ENCODE data around the gene RAB14. TPM values are rescaled to one million over a fixed set of nuclear protein-coding genes. Genes with fewer than 3 reads are reported as not detected.

The RAB14 gene
- total RNA-seq, 1 experiment from 2014 or later = 63.1 TPM

DNA sequence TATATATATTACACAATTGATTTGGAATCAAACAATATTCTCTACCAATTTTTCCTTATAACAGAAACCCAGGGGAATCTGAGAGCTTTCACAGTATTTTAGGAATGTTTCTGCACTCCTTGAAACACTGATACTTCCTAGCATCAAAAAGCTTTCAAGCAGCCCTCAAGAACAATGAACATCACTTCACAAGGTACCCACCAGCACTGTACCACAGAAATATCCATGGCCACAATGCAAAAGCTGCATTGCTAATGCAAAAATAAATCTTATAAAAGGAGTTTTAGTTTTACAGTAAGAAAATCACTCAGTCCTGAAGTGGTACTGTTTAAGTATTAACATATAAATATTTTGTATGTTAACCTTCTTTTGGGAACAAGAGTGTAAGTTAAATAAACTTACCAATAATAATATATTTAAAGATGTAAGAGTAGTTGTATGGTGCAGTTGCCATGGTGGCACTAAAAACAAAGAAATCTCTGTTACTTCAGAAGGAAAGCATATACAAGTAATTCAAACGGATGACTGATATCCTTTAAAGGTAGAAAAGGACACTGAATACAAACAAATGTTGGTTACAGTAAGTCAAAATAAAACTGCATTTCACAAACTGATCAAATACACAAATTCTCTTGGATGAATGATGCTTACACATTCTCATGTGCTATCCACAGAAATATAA lies 8.6 kb downstream of the RAB14 start:
- H3K4me3 ChIP-seq (replicated peaks in 1 of 2; ENCODE audit: low read depth in 1 of 2, low read length in 2 of 2) = no peak overlapping the region
- ATAC-seq (no peak), DNase-seq (ENCODE audit: low read depth, low spot score) (no peak)
- H3K27ac ChIP-seq (ENCODE audit: low read depth, low read length) = no peak overlapping the region
- H3K9ac ChIP-seq (ENCODE audit: low read length) = no peak overlapping the region
- no TSS peak for BruUV-seq (replicated peaks)
- no peak overlapping the region for H3K4me2 ChIP-seq (ENCODE audit: low read length)
- peaks cover 39% of the 10 kb centered on the region; the same call in 1 of the 2 replicates for H4K20me1 ChIP-seq (ENCODE audit: insufficient read depth)
- no peaks in the 10 kb centered on the region for H3K9me3 ChIP-seq (ENCODE audit: control insufficient read depth in 1 of 2, insufficient read depth in 1 of 2, low read depth in 1 of 2, low read length in 2 of 2)
- H3K9me2 ChIP-seq (ENCODE audit: insufficient read depth) = no peaks in the 10 kb centered on the region
- H3K27me3 ChIP-seq (ENCODE audit: insufficient read depth, low read length) = no peaks in the 10 kb centered on the region
- peaks cover 99% of the 10 kb centered on the region for H3K79me2 ChIP-seq (ENCODE audit: insufficient read depth, low read length)
- no peak overlapping the region for H2AFZ ChIP-seq (ENCODE audit: low read depth, low read length, poor library complexity, severe bottlenecking)
- intact Hi-C loops (cut with micrococcal nuclease) = no loop called here
- ChIA-PET CTCF (no interaction called here), POLR2A (no interaction called here), RAD21 (ENCODE audit: low non-redundant PET in 1 of 2, low total read pairs in 2 of 2, uncharacterized antibody in 2 of 2, unreplicated experiment in 2 of 2) (no interaction called here)
- no peaks in the 10 kb centered on the region for H3K36me3 ChIP-seq (ENCODE audit: control insufficient read depth in 1 of 2, insufficient read depth in 2 of 2, low read length in 2 of 2)
- TF ChIP-seq EGR1 (IDR thresholded peaks at IDR 0.05; ENCODE audit: low read depth) (no peak), POLR2A (IDR thresholded peaks at IDR 0.05; ENCODE audit: borderline replicate concordance, extremely low read depth, insufficient read depth, insufficient read length) (no peak), FOSL1 (IDR thresholded peaks at IDR 0.05; ENCODE audit: low read depth) (no peak), JUND (IDR thresholded peaks at IDR 0.05) (no peak), SIN3A (IDR thresholded peaks at IDR 0.05; ENCODE audit: low read depth) (no peak), RAD21 (IDR thresholded peaks at IDR 0.05; ENCODE audit: low read depth) (no peak), YY1 (IDR thresholded peaks at IDR 0.05; ENCODE audit: extremely low read depth, insufficient replicate concordance, low read depth, low read length) (no peak), POLR2AphosphoS5 (IDR thresholded peaks at IDR 0.05; ENCODE audit: low read depth, low read length) (no peak), SP1 (IDR thresholded peaks at IDR 0.05; ENCODE audit: low read depth) (no peak)
- TF ChIP-seq, protein P1, sequence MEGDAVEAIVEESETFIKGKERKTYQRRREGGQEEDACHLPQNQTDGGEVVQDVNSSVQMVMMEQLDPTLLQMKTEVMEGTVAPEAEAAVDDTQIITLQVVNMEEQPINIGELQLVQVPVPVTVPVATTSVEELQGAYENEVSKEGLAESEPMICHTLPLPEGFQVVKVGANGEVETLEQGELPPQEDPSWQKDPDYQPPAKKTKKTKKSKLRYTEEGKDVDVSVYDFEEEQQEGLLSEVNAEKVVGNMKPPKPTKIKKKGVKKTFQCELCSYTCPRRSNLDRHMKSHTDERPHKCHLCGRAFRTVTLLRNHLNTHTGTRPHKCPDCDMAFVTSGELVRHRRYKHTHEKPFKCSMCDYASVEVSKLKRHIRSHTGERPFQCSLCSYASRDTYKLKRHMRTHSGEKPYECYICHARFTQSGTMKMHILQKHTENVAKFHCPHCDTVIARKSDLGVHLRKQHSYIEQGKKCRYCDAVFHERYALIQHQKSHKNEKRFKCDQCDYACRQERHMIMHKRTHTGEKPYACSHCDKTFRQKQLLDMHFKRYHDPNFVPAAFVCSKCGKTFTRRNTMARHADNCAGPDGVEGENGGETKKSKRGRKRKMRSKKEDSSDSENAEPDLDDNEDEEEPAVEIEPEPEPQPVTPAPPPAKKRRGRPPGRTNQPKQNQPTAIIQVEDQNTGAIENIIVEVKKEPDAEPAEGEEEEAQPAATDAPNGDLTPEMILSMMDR (IDR thresholded peaks at IDR 0.05 in 2 of 3, conservative IDR thresholded peaks at IDR 0.05 in 1 of 3; ENCODE audit: borderline replicate concordance in 1 of 3, insufficient read depth in 1 of 3, low read depth in 2 of 3, low read length in 2 of 3) = no peak
- H3K4me1 ChIP-seq (ENCODE audit: control insufficient read depth in 1 of 2, insufficient read depth in 2 of 2, low read length in 2 of 2) = no peaks in the 10 kb centered on the region

All from HCT116 (cell line).